Thyroid gland (tissue), 4 donors: Measurements from ENCODE around the gene BOLA2B. TPM values are rescaled to one million over a fixed set of nuclear protein-coding genes. Genes with fewer than 3 reads are reported as not detected.
A peak's percentile ranks its signal among the peaks of the same experiment; 100 is the strongest.
"Not testable (repeated sequence)": the region's sequence is repeated elsewhere in the genome, so short reads cannot be mapped to it uniquely, and the experiment has no call there.

Source experiments
- DNase-seq, 2 donors: peaks; one replicate each; pipeline ENCODE4 v3.0.0-alpha.2; 2019
- H3K27ac ChIP-seq, 3 donors: fragments of 200-600 bp; sonication (generic); 1 replicate in 2 of 3; 2 replicates in 1 of 3; pipeline ENCODE4 v1.5.1; 2016 to 2019; ENCODE audit warnings: mild to moderate bottlenecking in 1 of 3, moderate library complexity in 1 of 3
- H3K27me3 ChIP-seq: fragments of 200-600 bp; sonication (generic); one replicate; pipeline ENCODE4 v1.5.1; 2019
- H3K36me3 ChIP-seq, 2 donors: fragments of 200-600 bp; sonication (generic); one replicate each; pipeline ENCODE4 v1.5.1; 2016 to 2019
- H3K4me1 ChIP-seq, 2 donors: fragments of 200-600 bp; sonication (generic); one replicate each; pipeline ENCODE4 v1.5.1; 2017 to 2019
- H3K4me3 ChIP-seq, 3 donors: fragments of 200-600 bp; sonication (generic); replicated peaks in 1 of 3; 1 replicate in 2 of 3; 2 replicates in 1 of 3; pipeline ENCODE4 v1.5.1; 2016; ENCODE audit warnings: mild to moderate bottlenecking in 1 of 3
- H3K9me3 ChIP-seq: fragments of 200-600 bp; sonication (generic); one replicate; pipeline ENCODE4 v1.5.1; 2017
- WGBS, 2 donors: methylation state at CpG; one replicate each; pipeline ENCODE4 v1.1.5; 2017; 5-methylcytosine and 5-hydroxymethylcytosine counted together
- intact Hi-C: fragments of 100-400 bp; cut with DNase I; formaldehyde crosslinking; loops from one replicate; pipeline ENCODE4 v1.15.1; 2023
- total RNA-seq, 4 donors: library from RNA; depleted of rRNA; stranded (reverse); fragments of >200 nt; gene quantifications; one replicate each; pipeline ENCODE4 v1.2.3, GENCODE V29; 2016

Gene BOLA2B
- total RNA-seq = 100 to 1,000 TPM in 2 of 4 donors, 1 to 10 TPM in 2; 2.1 to 150 (median 67.4) TPM

GRCh38 chr16:30193615-30194014 is at the start of gene BOLA2B, which contains the start of gene SLX1A:
BOLA2B (minus strand) TSS chr16:30193666; CDS start chr16:30193595, 71 bp downstream.
SLX1A (plus strand) TSS chr16:30193875; CDS start chr16:30194085, 210 bp downstream.
- H3K9me3 ChIP-seq, intact Hi-C loops, H3K36me3 ChIP-seq, H3K27me3 ChIP-seq, DNase-seq, H3K27ac ChIP-seq, H3K4me1 ChIP-seq: not testable (repeated sequence)
- no CpG with 5 or more reads among the region's 34 CpGs for WGBS, 2 donors
- H3K4me3 ChIP-seq = peak within 1 kb of the TSS in 1 of 3 donors; percentile 27

- H3K27me3 ChIP-seq, H3K4me3 ChIP-seq, H3K27ac ChIP-seq, H3K36me3 ChIP-seq, DNase-seq, H3K4me1 ChIP-seq, intact Hi-C loops, H3K9me3 ChIP-seq: not testable (repeated sequence)
- 80 to 81% methylated on average over 1 to 3 of the region's 5 CpGs for WGBS, 2 donors
Measured at GRCh38 chr16:30217082-30217481, 23.6 kb upstream of the BOLA2B start.

- intact Hi-C loops, H3K36me3 ChIP-seq: not testable (repeated sequence)
- WGBS, 2 donors = no CpG with 5 or more reads among the region's 4 CpGs
Measured at GRCh38 chr16:30211414-30211813, 17.9 kb upstream of the BOLA2B start.

GRCh38 chr16:30209032-30209431 is 15.6 kb upstream of the BOLA2B start:
- DNase-seq = peak in 1 of 2 donors; percentile 26
- H3K27ac ChIP-seq, H3K27me3 ChIP-seq, H3K4me1 ChIP-seq, intact Hi-C loops, H3K9me3 ChIP-seq, H3K4me3 ChIP-seq, H3K36me3 ChIP-seq: not testable (repeated sequence)
- 7% methylated on average over 2 of the region's 6 CpGs; no CpG with 5 or more reads in 1 of the 2 donors for WGBS, 2 donors

More at GRCh38 chr16:30211414-30211813, 17.9 kb upstream of the BOLA2B start:
- H3K4me3 ChIP-seq, H3K27me3 ChIP-seq, H3K27ac ChIP-seq, H3K9me3 ChIP-seq, H3K4me1 ChIP-seq, DNase-seq: not testable (repeated sequence)

- H3K4me1 ChIP-seq, intact Hi-C loops, H3K4me3 ChIP-seq, DNase-seq, H3K27ac ChIP-seq, H3K9me3 ChIP-seq, H3K27me3 ChIP-seq, H3K36me3 ChIP-seq: not testable (repeated sequence)
- no CpG with 5 or more reads among the region's 9 CpGs for WGBS, 2 donors
Measured at GRCh38 chr16:30207063-30207704, 13.7 kb upstream of the BOLA2B start.

- H3K27ac ChIP-seq, H3K27me3 ChIP-seq, H3K9me3 ChIP-seq, H3K4me1 ChIP-seq, DNase-seq, intact Hi-C loops, H3K36me3 ChIP-seq: not testable (repeated sequence)
- no CpG with 5 or more reads among the region's 33 CpGs for WGBS, 2 donors
- peak overlapping the region in 1 of 3 donors; percentile 44 for H3K4me3 ChIP-seq
Measured at GRCh38 chr16:30206252-30206651, 12.8 kb upstream of the BOLA2B start.

GRCh38 chr16:30205541-30206236 is 12.2 kb upstream of the BOLA2B start:
- H3K27ac ChIP-seq, H3K27me3 ChIP-seq, H3K4me1 ChIP-seq, intact Hi-C loops, H3K36me3 ChIP-seq, H3K9me3 ChIP-seq: not testable (repeated sequence)
- peak overlapping the region in 1 of 3 donors; percentile 44 for H3K4me3 ChIP-seq
- DNase-seq = peak; percentile 12 to 43
- no CpG with 5 or more reads among the region's 52 CpGs for WGBS, 2 donors

GRCh38 chr16:30199608-30200343 is 6.3 kb upstream of the BOLA2B start:
- no CpG with 5 or more reads among the region's 15 CpGs for WGBS, 2 donors
- H3K36me3 ChIP-seq, H3K9me3 ChIP-seq, H3K4me3 ChIP-seq, H3K27ac ChIP-seq, H3K4me1 ChIP-seq, intact Hi-C loops, DNase-seq, H3K27me3 ChIP-seq: not testable (repeated sequence)

- H3K27me3 ChIP-seq, intact Hi-C loops, H3K36me3 ChIP-seq, H3K4me3 ChIP-seq, H3K9me3 ChIP-seq, H3K27ac ChIP-seq, H3K4me1 ChIP-seq, DNase-seq: not testable (repeated sequence)
- WGBS, 2 donors = no CpG with 5 or more reads among the region's 3 CpGs
Measured at GRCh38 chr16:30199049-30199448, 5.6 kb upstream of the BOLA2B start, which contains the start of gene SULT1A3. SULT1A3 (plus strand) TSS chr16:30199255; CDS start chr16:30200729, 1,474 bp downstream.

GRCh38 chr16:30197001-30197400 is 3.5 kb upstream of the BOLA2B start:
- intact Hi-C loops, H3K4me1 ChIP-seq, H3K36me3 ChIP-seq, H3K9me3 ChIP-seq, H3K27me3 ChIP-seq, H3K27ac ChIP-seq, DNase-seq, H3K4me3 ChIP-seq: not testable (repeated sequence)
- WGBS, 2 donors = no CpG with 5 or more reads among the region's 2 CpGs

GRCh38 chr16:30194172-30194925 is 883 bp upstream of the BOLA2B start:
- H3K27me3 ChIP-seq, H3K27ac ChIP-seq, intact Hi-C loops, H3K36me3 ChIP-seq, H3K4me1 ChIP-seq, DNase-seq, H3K9me3 ChIP-seq: not testable (repeated sequence)
- H3K4me3 ChIP-seq = peak overlapping the region in 1 of 3 donors; percentile 27
- WGBS, 2 donors = no CpG with 5 or more reads among the region's 60 CpGs

- DNase-seq, intact Hi-C loops, H3K4me1 ChIP-seq, H3K27ac ChIP-seq, H3K27me3 ChIP-seq, H3K36me3 ChIP-seq, H3K4me3 ChIP-seq, H3K9me3 ChIP-seq: not testable (repeated sequence)
- WGBS, 2 donors = no CpG with 5 or more reads among the region's 21 CpGs
Measured at GRCh38 chr16:30193098-30193497, 368 bp downstream of the BOLA2B start.
